SK-N-SH (cell line): Measurements from ENCODE around the gene EEA1. TPM values are rescaled to one million over a fixed set of nuclear protein-coding genes. Genes with fewer than 3 reads are reported as not detected.

Experiments used
- CTCF ChIA-PET: fragments of 300-600, 350-600 bp; formaldehyde crosslinking; extraction: SDS; loops from one replicate; lab custom pipeline; 2021; lab: Yijun Ruan, JAX
- POLR2A ChIA-PET: fragments of 350-600 bp; sonication (Branson Sonifier 250); formaldehyde crosslinking; extraction: SDS; loops from one replicate; lab custom pipeline; 2020; ENCODE audit warnings: antibody characterized with exemption, inconsistent platforms; lab: Yijun Ruan, JAX
- DNase-seq: peaks from one replicate; pipeline ENCODE4 v3.0.0; 2012
- H2AFZ ChIP-seq: fragments of 200-600 bp; sonication (generic); 2 replicates; pipeline ENCODE4 v1.8.1; 2016; ENCODE audit warnings: antibody characterized with exemption, mild to moderate bottlenecking, low read depth
- H3F3A ChIP-seq: fragments of 200-600 bp; sonication (generic); replicated peaks from 2 replicates; pipeline ENCODE3; 2016; ENCODE audit warnings: antibody characterized with exemption, mild to moderate bottlenecking; ENCODE audit not compliant: insufficient read depth
- H3K27ac ChIP-seq, 2 experiments: fragments of 200-500 bp in 1 of 2; fragments of 200-600 bp in 1 of 2; sonication (Bioruptor generic) in 1 of 2; sonication (generic), shearing (Covaris generic) in 1 of 2; 2 replicates each; pipeline versions ENCODE4 v1.5.1 to v1.6.1; 2014 to 2016; ENCODE audit warnings: low read depth in 2 of 2, inconsistent platforms in 1 of 2, low read length in 1 of 2, mild to moderate bottlenecking in 1 of 2, mixed read lengths in 1 of 2
- H3K27me3 ChIP-seq: fragments of 200-600 bp; sonication (generic), shearing (Covaris generic); 2 replicates; pipeline ENCODE4 v1.6.1; 2016; ENCODE audit warnings: mixed run types; ENCODE audit not compliant: insufficient read depth
- H3K36me3 ChIP-seq, 2 experiments: fragments of 200-500 bp in 1 of 2; fragments of 200-600 bp in 1 of 2; sonication (Bioruptor generic) in 1 of 2; sonication (generic) in 1 of 2; replicated peaks in 1 of 2; 2 replicates each; pipeline versions ENCODE3 to v1.5.1; 2014 to 2016; ENCODE audit warnings: low read length in 1 of 2, mild to moderate bottlenecking in 1 of 2; ENCODE audit not compliant: insufficient read depth in 2 of 2, control insufficient read depth in 1 of 2
- H3K4me1 ChIP-seq, 2 experiments: fragments of 200-500 bp in 1 of 2; fragments of 200-600 bp in 1 of 2; sonication (Bioruptor generic) in 1 of 2; sonication (generic), shearing (Covaris generic) in 1 of 2; 2 replicates each; pipeline versions ENCODE4 v1.5.1 to v1.6.1; 2014 to 2016; ENCODE audit warnings: low read depth in 1 of 2, low read length in 1 of 2, mixed run types in 1 of 2; ENCODE audit not compliant: insufficient read depth in 2 of 2, control insufficient read depth in 1 of 2
- H3K4me2 ChIP-seq: fragments of 200-600 bp; sonication (generic), shearing (Covaris generic); 2 replicates; pipeline ENCODE4 v1.6.1; 2017; ENCODE audit warnings: mixed run types
- H3K4me3 ChIP-seq, 2 experiments: fragments of 200-500 bp in 1 of 2; fragments of 200-600 bp in 1 of 2; sonication (Bioruptor generic) in 1 of 2; sonication (generic), shearing (Covaris generic) in 1 of 2; 2 replicates each; pipeline versions ENCODE4 v1.5.1 to v1.8.1; 2014 to 2016; ENCODE audit warnings: low read depth in 2 of 2, inconsistent platforms in 1 of 2, low read length in 1 of 2, mild to moderate bottlenecking in 1 of 2, mixed read lengths in 1 of 2, moderate library complexity in 1 of 2
- H3K79me2 ChIP-seq: fragments of 200-600 bp; sonication (generic); 2 replicates; pipeline ENCODE4 v1.8.1; 2017; ENCODE audit warnings: mild to moderate bottlenecking; ENCODE audit not compliant: insufficient read depth
- H3K9ac ChIP-seq: fragments of 200-600 bp; sonication (generic); 2 replicates; pipeline ENCODE4 v1.6.1; 2017; ENCODE audit warnings: mixed run types
- H3K9me2 ChIP-seq: fragments of 200-600 bp; sonication (generic); 2 replicates; pipeline ENCODE4 v1.6.1; 2017; ENCODE audit warnings: mixed run types
- H3K9me3 ChIP-seq: fragments of 200-600 bp; sonication (generic); 2 replicates; pipeline ENCODE4 v1.6.1; 2017; ENCODE audit warnings: mixed run types, mild to moderate bottlenecking, moderate library complexity
- H4K20me1 ChIP-seq: fragments of 200-600 bp; sonication (generic); 2 replicates; pipeline ENCODE4 v1.6.1; 2017; ENCODE audit warnings: mild to moderate bottlenecking, mixed run types; ENCODE audit not compliant: insufficient read depth
- EP300 ChIP-seq, 2 experiments: IDR thresholded peaks; 2 replicates each; pipeline versions ENCODE4 v1.4.0 to v1.6.1; 2012; ENCODE audit warnings: borderline replicate concordance in 1 of 2, low read depth in 1 of 2, low read length in 1 of 2
- EZH2phosphoT487 ChIP-seq: fragments of 200-600 bp; sonication (generic); IDR thresholded peaks from 2 replicates; pipeline ENCODE4 v1.6.1; 2017; ENCODE audit warnings: low read depth, mixed run types, mild to moderate bottlenecking, antibody characterized with exemption, moderate library complexity, borderline replicate concordance
- FOSL2 ChIP-seq: IDR thresholded peaks from 2 replicates; pipeline ENCODE4 v1.4.0; 2012; ENCODE audit warnings: low read depth, mild to moderate bottlenecking, moderate library complexity, borderline replicate concordance
- FOXM1 ChIP-seq: IDR thresholded peaks from 2 replicates; pipeline ENCODE4 v1.4.0; 2012; ENCODE audit warnings: low read depth, mild to moderate bottlenecking
- GABPA ChIP-seq: IDR thresholded peaks from 2 replicates; pipeline ENCODE4 v1.4.0; 2012; ENCODE audit warnings: low read depth, mild to moderate bottlenecking
- GATA2 ChIP-seq: sonication (generic); formaldehyde crosslinking; IDR thresholded peaks from 2 replicates; pipeline ENCODE4 v1.5.0; 2020; ENCODE audit warnings: mild to moderate bottlenecking, missing genetic modification reagents
- MAX ChIP-seq: IDR thresholded peaks from 2 replicates; pipeline ENCODE4 v1.4.0; 2012; ENCODE audit warnings: low read depth
- NFIC ChIP-seq: IDR thresholded peaks from 2 replicates; pipeline ENCODE4 v1.4.0; 2012; ENCODE audit warnings: borderline replicate concordance
- PBX3 ChIP-seq: IDR thresholded peaks from 2 replicates; pipeline ENCODE4; 2012
- RAD21 ChIP-seq: IDR thresholded peaks from 2 replicates; pipeline ENCODE4 v1.6.1; 2012; ENCODE audit warnings: mild to moderate bottlenecking, low read length
- RFX5 ChIP-seq: IDR thresholded peaks from 2 replicates; pipeline ENCODE4 v1.6.1; 2012; ENCODE audit warnings: mild to moderate bottlenecking, improper control_type of control experiment, low read length
- SIN3A ChIP-seq: IDR thresholded peaks from 2 replicates; pipeline ENCODE4 v1.6.1; 2012; ENCODE audit warnings: low read depth, mild to moderate bottlenecking, low read length, moderate library complexity, borderline replicate concordance
- SMC3 ChIP-seq: IDR thresholded peaks from 2 replicates; pipeline ENCODE4 v1.6.1; 2012; ENCODE audit warnings: low read depth, low read length, improper control_type of control experiment
- TAF1 ChIP-seq: IDR thresholded peaks from 2 replicates; pipeline ENCODE4 v1.6.1; 2012; ENCODE audit warnings: low read depth, mild to moderate bottlenecking, low read length, moderate library complexity, borderline replicate concordance
- TCF12 ChIP-seq: IDR thresholded peaks from 2 replicates; pipeline ENCODE4 v1.4.0; 2012
- TEAD4 ChIP-seq: IDR thresholded peaks from 2 replicates; pipeline ENCODE4 v1.4.0; 2012; ENCODE audit warnings: mild to moderate bottlenecking, borderline replicate concordance; ENCODE audit not compliant: insufficient read depth
- WGBS: methylation state at CpG from one replicate; pipeline ENCODE4 v1.1.6; 2017; ENCODE audit warnings: low lambda C conversion rate; 5-methylcytosine and 5-hydroxymethylcytosine counted together
- polyA plus RNA-seq, 3 experiments: library from polyadenylated mRNA; depleted of rRNA; stranded (reverse); fragments of >200 nt; gene quantifications; 2 replicates each; pipeline ENCODE4 v1.2.3, GENCODE V29; 2012

Gene EEA1
- polyA plus RNA-seq, 1 of the 3 experiments (the other 2 are of a cell fraction) = 1.5 TPM

- no peak for TF ChIP-seq EZH2phosphoT487
Measured at GRCh38 chr12:92844151-92844763, 84.8 kb downstream of the EEA1 start (continued).

GRCh38 chr12:92829686-92830282 lies 99.3 kb downstream of the EEA1 start:
- H3K79me2 ChIP-seq = no peaks in the 10 kb centered on the region
- no peaks in the 10 kb centered on the region for H4K20me1 ChIP-seq
- no peak for DNase-seq
- H3K4me3 ChIP-seq = no peak overlapping the region
- H3K4me2 ChIP-seq = no peak overlapping the region
- no peak overlapping the region for H3K9ac ChIP-seq
- peaks cover 8 to 46% of the 10 kb centered on the region in 2 experiments for H3K36me3 ChIP-seq
- H3K4me1 ChIP-seq = no peaks in the 10 kb centered on the region
- no peak overlapping the region for H2AFZ ChIP-seq
- no peak overlapping the region for H3K27ac ChIP-seq
- 88% methylated on average over 7 of the region's 7 CpGs for WGBS
- CTCF ChIA-PET = interaction anchor here (1.4 kb wide), 1 partner anchor 9 kb away, joined by 7 read pairs; no protein-coding TSS in a partner anchor
- no peaks in the 10 kb centered on the region for H3K27me3 ChIP-seq
- H3K9me2 ChIP-seq = no peaks in the 10 kb centered on the region
- H3K9me3 ChIP-seq = no peaks in the 10 kb centered on the region; the same call in 1 of the 2 replicates
- POLR2A ChIA-PET = no interaction called here
- H3F3A ChIP-seq = peaks cover 19% of the 10 kb centered on the region
- TF ChIP-seq SMC3 (no peak), TAF1 (no peak), EP300 (IDR thresholded peaks at IDR 0.05; ENCODE audit: borderline replicate concordance in 1 of 2, low read depth in 1 of 2, low read length in 1 of 2) (no peak), FOSL2 (no peak), TEAD4 (no peak), RFX5 (no peak), TCF12 (no peak)

- ChIA-PET POLR2A (no interaction called here), CTCF (interaction anchor here (0.6 to 1.4 kb wide), 2 partner anchors 10 to 11 kb away, joined by 3 to 7 read pairs; no protein-coding TSS in a partner anchor)
Measured at GRCh38 chr12:92828565-92828964, 100.5 kb downstream of the EEA1 start.

More at GRCh38 chr12:92828565-92828964, 100.5 kb downstream of the EEA1 start:
- Histone ChIP-seq H3K4me3 (no peak overlapping the region), H3K79me2 (no peaks in the 10 kb centered on the region), H3K36me3 (peaks cover 12 to 46% of the 10 kb centered on the region in 2 experiments), H3K27me3 (no peaks in the 10 kb centered on the region), H2AFZ (no peak overlapping the region), H3F3A (peaks cover 14% of the 10 kb centered on the region), H3K9me3 (no peaks in the 10 kb centered on the region; the same call in 1 of the 2 replicates), H3K9ac (no peak overlapping the region), H3K4me1 (no peaks in the 10 kb centered on the region), H3K27ac (no peak overlapping the region), H3K4me2 (no peak overlapping the region), H3K9me2 (no peaks in the 10 kb centered on the region), H4K20me1 (no peaks in the 10 kb centered on the region)
- TF ChIP-seq PBX3 (no peak), EZH2phosphoT487 (no peak), MAX (no peak), FOSL2 (no peak), SIN3A (no peak), GABPA (no peak), GATA2 (CRISPR knock-in tag) (no peak), FOXM1 (no peak), SMC3 (no peak), RAD21 (no peak), NFIC (no peak)
- no peak for DNase-seq
- 89% methylated on average over 4 of the region's 4 CpGs for WGBS
